GM18909 (cell line): ENCODE data around the gene OSBPL3.

Experiments
- ATAC-seq: cut with Tn5 transposase; IDR thresholded peaks from one replicate; pipeline ENCODE4 v1.9.1; 2021; ENCODE audit warnings: mild to moderate bottlenecking; ENCODE audit not compliant: unreplicated experiment, poor library complexity

The OSBPL3 gene

DNA sequence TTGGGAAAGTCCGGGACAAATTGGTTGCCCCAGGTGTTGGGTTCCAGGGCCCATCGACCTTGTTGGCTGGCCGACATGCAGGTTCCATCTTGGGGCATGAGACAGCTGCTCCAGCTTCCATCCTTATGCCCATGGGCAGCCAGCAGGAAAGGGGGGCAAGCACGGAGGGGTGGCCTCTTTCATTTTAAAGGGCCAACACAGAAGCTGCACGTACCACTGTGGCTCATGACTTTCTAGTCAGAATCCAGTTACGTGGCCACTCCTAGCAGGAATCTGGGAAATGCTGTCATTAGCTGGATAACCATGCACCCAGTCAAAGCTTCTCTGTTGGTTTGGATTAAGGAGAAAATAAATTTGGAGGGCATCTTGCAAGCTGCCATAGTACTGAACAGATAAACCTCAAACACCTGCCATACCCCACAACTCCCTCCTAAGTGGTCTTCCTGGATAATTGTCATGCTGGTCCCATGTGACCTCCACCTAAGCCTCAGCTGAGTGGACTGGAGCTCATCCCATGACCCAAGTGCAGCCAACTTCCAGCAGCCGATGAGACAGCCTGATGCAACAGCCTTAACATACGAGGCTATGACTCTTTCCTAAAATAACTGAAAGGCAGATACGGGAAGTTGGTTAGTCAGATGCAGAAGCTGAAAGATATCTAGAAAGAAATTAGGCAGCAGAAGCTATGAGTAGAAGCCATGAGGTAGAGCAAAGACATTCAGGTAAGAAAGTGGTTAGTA, 201.3 kb downstream of the OSBPL3 start:
- ATAC-seq = no peak

DNA sequence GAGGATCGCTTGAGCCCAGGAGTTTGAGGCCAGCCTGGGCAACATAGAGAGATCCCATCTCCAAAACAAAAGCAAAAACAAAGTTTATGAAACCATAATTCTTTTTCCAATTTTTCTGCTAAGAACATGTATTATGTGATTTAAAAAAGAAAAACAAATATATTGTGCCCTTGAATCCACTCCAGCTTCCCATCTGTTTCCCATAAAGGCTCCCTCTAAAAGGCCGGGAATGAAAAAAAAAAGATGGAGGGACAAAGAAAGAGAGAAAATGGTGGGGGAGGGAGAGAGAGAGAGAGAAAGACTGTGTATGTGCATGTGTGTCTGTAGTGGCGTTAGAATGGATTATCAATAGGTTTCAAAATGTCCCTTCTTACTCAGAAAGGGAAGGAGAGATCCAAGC, 202.2 kb downstream of the OSBPL3 start:
- no peak for ATAC-seq

DNA sequence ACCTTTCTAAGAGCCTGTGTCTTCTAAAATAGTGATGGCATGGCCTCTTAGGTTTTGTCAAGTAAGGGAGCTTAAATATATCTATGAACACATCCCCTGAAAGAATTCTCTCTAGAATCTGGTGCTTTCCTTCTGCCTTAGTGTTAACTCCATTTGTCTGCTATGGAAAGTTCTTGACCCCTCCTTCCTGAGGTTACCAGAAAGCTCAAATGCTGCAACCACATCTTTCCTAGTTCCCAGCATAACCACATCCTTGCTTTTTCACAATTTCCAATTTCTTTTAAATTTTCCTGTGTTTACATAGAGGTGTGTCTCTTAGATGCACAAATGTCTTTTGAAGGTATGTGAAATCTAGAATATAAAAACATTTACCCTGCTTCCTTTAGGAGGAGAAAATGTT, 206.3 kb downstream of the OSBPL3 start:
- ATAC-seq = no peak

DNA sequence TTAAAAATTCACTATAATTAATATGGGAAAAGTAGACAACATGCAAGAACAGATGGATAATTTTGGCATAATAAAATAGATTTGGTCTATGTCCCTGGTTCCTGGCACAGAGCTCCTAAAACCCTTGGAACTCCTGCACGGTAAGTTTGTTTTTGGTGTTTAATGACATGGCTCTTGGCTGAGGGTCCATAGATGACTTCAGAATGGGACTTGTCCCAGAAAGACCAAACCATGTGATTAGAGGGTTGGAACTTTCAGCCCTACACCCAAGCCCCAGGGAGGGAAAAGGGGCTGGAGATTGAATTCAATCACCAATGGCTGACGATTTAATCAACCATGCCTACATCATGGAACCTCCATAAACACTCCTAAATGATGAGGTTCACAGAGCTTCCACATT, 210.1 kb downstream of the OSBPL3 start:
- ATAC-seq = no peak

DNA sequence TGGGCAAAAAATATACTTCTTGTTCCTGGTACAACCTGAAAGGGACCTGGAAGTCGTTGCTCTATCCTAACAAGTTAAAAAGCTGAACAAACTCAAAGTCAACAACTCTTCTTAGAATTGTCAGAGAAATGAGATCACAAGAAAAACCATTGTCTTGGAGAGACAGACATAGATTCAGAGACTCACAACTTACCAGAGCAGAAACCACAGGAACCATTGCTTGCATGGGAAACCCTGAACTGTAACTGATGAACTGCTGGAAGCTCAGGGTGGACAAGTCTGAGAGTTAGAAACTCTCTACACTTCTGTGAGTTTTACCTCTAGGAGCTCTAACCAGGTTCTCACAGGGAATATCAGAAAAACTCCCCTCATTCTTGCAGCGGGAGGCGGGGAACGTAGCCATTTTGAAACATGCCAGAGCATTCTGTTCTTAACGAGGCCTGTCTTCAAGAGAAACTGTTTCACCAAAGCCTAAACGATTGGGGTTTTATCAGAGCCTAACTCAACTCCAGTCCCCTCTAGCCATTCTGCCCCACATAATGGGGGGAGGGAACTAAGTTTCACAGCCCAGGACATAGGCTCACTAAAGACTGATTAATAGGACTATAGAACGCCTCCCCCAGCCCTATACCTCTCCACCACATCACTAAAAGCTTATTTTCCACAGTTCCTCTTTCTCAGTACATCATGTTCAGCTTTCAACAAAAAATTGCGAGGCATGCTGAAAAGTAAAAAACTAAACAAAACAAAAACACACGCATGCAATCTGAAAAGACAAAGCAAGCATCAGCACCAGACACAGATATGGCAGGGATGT, 210.8 kb downstream of the OSBPL3 start:
- ATAC-seq = no peak

DNA sequence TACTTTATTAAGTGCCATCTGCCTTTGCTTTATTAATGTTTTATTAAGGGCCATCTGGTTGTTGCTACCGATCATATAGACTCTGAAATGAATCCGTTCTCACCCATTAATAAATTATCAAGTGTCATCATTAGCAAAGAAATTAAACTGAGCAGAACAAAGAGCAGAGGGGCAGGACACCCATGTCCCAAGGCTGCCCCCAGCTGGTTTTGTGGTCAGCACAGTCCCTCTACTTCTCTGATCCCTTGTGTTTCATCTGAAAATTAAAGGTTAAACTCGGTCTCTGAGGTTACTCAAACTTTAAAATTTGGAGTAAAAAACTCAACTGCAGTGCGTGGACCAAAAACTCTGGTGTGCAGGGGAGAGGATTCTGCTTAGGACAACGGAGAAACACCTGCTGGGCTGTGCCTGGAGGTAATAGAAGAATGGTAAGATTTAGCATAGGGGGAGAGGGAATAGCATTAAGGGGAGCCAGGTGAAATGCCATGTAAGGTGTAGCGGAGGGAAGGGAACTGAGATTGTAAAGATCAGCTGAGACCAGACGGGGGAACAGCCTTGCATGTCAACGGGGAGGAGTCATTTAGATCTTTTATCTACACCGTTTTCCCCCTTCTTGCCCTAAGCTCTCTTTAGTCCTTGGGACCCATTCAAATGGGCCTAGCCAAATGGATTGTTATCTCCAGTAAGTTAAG, 212.0 kb downstream of the OSBPL3 start:
- no peak for ATAC-seq

DNA sequence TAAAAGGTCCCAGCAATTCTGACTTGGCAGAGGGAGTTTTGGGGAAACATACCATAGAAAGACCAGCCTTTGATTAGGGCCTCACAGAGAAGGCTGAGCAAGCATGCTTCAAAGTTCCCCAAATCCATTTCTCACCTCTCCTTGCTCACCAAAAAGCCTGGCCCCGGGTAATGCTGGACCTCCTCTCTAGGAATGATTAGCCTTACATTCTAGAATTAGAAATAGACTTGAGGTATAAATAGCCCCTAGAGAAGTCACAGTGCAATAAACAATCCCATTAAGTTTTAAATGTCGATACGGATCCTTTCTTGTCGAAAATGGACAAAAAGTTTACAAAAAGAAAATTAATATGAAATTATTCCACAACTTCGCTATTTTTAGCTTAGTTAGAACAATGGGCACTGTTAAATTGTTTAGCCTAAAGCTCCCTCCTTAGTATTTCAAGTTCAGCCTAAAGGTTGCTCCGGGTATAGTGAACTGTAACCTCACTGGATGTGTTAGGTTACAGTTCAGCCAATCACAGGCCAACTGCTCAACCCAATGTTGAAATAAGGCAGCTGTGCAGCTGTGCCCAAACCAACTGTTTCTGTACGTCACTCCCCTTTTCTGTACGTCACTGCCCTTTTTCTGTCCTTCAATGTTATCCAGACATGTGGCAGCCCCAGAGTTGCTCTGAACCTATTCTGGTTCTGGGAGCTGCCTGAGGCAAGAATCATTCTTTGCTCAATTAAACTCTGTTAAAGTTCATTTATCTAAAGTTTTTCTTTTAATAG, 214.8 kb downstream of the OSBPL3 start:
- no peak for ATAC-seq

DNA sequence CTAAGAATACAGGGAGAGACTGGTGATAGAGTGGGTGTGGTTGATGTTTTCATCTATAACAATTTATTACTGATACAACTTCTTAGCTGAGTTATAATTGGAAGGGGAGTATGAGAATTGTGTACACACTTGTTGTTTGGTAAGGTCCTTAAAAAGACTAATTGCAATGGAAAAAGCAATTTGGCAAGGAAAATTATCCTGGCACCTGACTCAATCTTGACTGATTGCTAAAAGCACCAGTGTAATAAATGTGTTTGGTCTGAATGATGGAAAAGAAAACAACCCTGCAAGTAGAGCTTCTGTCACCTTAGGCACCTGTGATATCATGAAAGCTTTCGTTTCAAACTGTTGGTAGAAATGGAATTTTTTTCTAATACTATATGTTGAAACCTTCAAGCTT, 216.0 kb downstream of the OSBPL3 start:
- no peak for ATAC-seq

DNA sequence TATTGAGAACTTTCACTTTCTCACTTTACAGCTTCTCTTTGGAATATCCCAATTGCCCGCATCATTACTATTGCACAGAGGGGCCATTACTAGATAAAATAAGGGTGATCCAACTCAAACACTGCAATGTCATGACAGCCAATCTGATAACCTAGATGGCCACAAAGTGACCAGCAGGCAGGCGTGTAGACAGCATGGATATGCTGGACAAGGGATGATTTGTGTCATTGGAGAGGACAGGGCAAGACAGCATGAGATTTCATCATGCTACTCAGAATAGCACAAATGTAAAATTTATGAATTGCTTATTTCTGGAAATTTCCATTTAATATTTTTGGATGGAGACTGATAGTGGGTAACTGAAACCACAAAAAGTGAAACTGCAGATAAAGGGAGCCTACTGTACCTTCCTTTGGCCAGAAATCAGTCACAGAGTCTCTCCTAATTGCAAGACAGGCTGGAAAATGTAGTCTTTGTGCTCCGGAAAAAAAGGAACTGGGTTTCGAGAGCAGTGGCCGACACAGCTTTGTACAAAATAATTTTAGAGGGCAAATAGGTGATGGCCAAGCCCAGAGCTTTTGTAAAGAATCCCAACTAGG, 216.6 kb downstream of the OSBPL3 start:
- ATAC-seq = no peak

DNA sequence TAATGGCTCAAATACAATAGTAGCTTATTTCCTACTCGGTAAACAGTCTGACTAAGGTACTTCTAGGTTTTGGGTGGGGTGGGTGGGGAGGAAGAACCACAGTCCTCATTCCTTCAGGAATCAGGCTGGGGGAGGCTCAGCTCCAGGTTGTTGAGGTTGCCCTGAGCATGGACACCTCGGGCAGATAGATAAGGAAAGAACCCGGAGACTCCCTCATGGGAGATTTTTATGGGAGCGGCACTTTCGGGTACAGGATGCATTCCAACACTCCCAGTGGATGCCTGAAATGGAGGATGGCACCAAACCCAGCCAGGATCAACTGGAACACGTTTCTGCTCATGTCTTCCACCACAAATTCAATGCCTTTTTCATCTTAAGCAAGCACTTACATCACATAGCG, 217.2 kb downstream of the OSBPL3 start:
- ATAC-seq = no peak

DNA sequence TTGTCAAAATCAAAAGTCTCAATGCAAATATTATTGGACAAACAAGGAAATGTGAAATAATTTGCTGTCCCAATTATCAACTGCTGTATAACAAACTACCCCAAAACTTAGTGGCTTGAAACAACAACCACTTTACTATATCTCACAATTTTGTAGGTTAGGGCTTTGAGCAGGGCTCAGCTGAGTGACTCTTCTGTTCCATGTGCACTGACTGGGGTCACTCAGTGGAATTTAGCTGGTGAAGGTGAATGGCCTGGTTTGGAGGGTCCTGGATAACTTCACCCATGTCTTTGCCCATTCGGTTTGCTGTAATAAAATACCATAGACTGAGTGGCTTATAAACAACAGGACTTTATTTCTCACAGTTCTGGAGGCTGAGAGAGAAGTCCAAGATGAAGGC, 219.0 kb downstream of the OSBPL3 start:
- no peak for ATAC-seq

DNA sequence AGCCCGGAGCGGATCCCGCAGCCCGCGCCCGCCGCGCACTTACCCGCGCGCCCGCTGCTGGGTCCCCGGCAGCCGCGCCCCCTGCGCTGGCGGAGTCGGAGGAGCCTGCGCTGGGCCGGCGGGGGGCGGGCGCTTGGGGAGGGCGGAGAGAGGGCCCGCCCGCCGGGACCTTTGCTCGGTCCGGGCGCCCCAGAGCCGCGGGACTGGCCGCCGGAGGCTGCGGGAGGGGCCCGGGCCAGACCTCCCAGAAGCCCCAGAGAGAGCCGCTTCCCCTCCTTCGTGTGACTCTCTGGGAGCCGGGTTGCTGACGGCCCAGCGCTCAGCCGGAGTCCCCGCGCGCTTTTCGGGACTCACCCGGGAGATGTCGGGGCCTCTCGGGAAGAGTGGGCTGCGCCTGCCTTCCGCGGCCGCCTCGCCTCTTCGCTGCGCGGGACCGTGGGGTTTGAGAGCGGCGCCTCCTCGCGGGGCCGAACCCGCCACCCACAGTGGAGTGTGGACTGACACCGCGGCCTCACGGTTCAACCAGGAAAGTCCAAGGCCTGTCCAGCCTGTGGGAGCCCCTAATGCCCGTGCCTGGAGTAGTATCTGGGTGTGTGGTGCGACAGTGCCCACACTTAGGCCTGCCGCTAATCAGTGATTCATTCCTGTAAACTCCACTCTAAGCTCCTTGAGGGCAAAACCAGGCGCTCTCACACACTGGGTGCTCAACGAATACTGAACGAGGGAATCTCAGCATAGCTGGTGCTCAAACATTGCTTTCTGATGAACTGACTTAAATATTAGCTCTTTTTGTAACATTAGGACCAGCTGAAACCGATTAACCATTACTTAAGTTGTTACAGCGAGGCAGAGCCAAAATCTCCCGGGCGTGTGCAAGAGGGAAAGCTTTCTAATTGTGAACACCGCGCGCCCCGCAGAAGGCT, 222.4 kb downstream of the OSBPL3 start, which contains the start of gene GSDME:
Gene GSDME (minus strand): TSS at position 112 of the 923 bp plus-strand sequence. CDS start 7,690 bp downstream, outside the sequence.
- peak; percentile 61 for ATAC-seq

DNA sequence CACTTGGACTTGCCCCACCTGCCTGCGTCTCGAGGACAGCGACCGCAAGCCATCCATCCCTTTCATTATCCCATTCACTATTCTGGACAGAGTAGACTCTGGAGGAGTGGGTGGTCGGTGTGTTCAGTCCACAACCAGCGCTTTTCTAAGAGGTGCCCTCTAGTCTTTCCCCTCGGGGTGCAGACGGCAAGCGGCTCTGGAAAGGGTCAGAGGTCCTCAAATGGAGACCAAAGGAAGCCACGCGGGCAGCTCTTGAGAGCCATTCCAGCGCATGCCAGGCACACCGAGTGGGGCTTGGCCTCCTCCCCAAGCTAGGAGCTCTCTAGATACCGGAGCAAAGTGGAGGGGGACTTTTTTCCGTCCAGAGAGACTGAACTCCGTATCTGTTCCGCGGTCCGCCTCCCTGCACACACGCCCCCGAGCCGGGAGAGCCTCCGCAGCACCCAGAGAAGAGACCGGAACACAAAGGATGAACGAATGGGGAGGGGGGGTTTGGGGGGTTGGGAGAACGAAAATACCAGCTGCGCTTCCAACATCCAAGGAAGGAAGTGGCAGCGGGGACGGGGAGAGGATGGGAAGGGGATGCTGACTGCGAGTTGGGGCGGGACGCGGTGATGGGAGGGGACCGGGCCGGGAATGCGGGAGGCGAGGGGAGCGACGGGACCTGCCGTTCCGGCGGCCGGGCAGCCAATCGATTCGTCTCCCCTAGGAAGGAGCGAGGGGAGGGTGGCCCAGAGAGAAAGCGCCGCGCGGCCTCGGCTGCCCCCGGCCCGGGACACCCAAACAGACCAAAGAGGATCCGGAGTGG, 223.2 kb downstream of the OSBPL3 start:
- ATAC-seq = peak; percentile 7

DNA sequence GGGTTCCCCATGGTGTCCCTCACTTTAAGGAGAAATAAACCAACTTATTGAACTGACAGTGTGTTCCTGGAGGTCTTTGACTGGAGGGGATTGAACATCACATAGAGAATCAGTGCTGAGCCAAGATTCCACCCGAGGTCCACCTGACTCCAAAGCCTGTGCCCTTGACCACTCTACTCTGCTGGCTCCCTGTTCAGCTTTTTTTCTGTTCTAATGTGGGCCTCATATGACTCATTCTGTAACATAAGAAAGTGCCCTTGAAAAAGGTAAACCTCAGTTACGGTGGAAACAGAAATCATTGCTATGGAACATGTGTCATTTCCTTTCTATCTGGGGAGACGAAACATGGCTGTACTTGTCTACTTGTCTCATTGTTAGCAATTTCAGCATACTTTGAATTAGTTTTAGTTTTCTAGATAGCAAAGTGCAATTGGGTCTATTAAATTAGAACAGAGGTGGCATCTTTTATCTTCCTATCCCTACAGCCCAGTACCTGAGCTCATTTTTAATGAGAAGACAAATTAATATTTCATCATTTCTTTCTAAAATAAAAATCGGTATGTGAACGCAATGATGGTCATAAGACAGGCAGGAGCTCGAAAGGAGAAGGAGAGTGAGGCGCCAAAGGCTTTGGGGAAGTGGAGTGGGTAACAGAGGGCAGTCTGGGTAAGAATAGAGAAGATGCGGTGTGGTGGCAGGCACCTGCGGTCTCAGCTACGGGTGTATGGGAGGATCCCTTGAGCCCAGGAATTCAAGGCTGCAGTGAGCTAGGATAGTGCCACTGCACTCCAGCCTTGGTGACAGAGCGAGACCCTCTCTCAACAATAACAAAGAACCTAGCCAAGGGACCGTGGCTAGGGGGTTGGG, 224.2 kb downstream of the OSBPL3 start:
- peak; percentile 66 for ATAC-seq

DNA sequence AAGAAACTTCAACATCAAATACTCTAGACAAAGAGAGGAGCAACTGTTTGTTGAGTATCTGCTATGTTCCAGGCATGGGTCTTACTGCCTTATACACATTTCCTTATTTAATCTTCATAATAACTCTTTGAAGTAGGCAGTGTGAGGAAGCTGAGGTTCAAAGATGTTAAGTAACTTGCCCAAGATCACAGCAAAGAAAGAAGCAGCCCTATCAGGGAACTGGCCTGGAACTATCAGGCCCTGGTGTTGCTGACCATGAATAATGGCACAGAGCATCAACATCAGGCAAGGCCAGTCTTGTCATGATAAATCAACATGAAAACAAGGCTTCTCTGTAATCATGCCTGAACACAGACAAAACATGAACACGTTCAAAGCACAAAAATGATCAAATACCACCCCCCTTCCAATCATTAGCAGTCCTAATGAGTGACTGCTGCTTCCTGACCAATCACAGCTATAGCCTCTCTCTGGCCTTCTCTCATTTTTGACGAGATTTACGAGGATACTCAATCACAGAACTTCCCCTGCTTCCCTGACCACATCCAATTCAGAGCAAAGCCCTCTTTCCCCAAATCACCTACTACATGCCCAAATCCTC, 225.0 kb downstream of the OSBPL3 start:
- peak; percentile 7 for ATAC-seq

DNA sequence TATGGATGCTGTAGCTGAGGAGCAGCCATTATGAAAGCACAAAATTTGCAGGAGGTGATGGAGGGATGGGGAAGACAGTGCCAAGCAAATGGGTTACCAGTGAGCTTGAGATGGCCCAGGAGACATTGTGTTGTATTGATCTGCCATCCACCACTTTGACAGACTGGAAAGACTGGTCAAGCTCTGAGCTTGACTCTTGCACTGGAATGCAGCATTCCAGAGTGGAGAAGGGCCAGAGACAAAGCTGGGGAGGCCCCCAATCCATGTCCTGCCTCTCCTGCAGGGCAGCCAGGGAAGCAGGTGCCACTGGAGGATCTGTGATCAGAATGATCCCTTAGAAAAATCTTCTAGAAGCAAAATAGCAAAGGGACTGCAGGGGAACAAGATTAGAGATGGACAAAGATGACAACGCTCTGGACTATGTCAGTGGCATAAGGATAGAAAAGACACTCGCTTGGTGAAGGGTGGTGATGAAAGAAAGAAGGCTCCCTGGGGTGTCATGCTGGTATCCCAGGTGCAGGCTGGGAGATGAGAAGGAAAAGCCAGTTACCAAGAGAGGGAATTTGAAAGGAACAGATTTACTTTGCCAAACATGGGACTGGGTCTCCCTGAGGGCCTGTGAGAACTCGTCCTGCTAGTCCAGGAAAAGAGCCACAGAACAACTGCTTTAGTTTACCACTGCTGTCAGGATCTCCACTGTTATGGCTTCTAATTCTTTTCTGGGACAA, 227.7 kb downstream of the OSBPL3 start:
- ATAC-seq = no peak
